DND-41 (cell line): ENCODE measurements around the gene GADD45A.

Experiments used
- ATAC-seq: fragments of 200-7000 bp; cut with Tn5 transposase; 3 replicates; pipeline ENCODE4 v1.9.1; 2021; ENCODE audit warnings: low read depth; ENCODE audit not compliant: insufficient read depth
- DNase-seq: peaks from one replicate; pipeline ENCODE4 v3.0.0-alpha.2; 2020
- H2AFZ ChIP-seq: 2 replicates; pipeline ENCODE4 v1.6.0; 2012; ENCODE audit warnings: low read depth, low read length
- H3K27ac ChIP-seq: 2 replicates; pipeline ENCODE4 v1.5.1; 2012; ENCODE audit warnings: low read length, inconsistent platforms
- H3K27me3 ChIP-seq: fragments of 200-600 bp; sonication (generic); 2 replicates; pipeline ENCODE4 v1.6.0; 2012; ENCODE audit warnings: low read length, mild to moderate bottlenecking, inconsistent platforms; ENCODE audit not compliant: insufficient read depth, poor library complexity
- H3K36me3 ChIP-seq: 2 replicates; pipeline ENCODE4 v1.5.1; 2012; ENCODE audit warnings: low read length, inconsistent platforms; ENCODE audit not compliant: insufficient read depth
- H3K4me1 ChIP-seq: 2 replicates; pipeline ENCODE4 v1.5.1; 2012; ENCODE audit warnings: mild to moderate bottlenecking, low read length; ENCODE audit not compliant: insufficient read depth
- H3K4me2 ChIP-seq: 2 replicates; pipeline ENCODE4 v1.6.0; 2012; ENCODE audit warnings: mild to moderate bottlenecking, moderate library complexity, low read length, inconsistent platforms; ENCODE audit not compliant: insufficient read depth
- H3K4me3 ChIP-seq, 2 experiments: fragments of 200-600 bp in 1 of 2; shearing (Covaris generic) in 1 of 2; 2 replicates each; pipeline ENCODE4 v1.5.1; 2012 to 2016; ENCODE audit warnings: inconsistent platforms in 2 of 2, low read length in 2 of 2, mild to moderate bottlenecking in 2 of 2, low read depth in 1 of 2, moderate library complexity in 1 of 2
- H3K79me2 ChIP-seq: 2 replicates; pipeline ENCODE4 v1.6.0; 2012; ENCODE audit warnings: low read length, inconsistent platforms; ENCODE audit not compliant: insufficient read depth
- H3K9ac ChIP-seq: 2 replicates; pipeline ENCODE4 v1.6.0; 2012; ENCODE audit warnings: low read depth, mild to moderate bottlenecking, inconsistent platforms, low read length, moderate library complexity
- H3K9me3 ChIP-seq: 2 replicates; pipeline ENCODE4 v1.5.1; 2012; ENCODE audit warnings: low read length, moderate library complexity, mild to moderate bottlenecking, inconsistent platforms; ENCODE audit not compliant: insufficient read depth, severe bottlenecking
- H4K20me1 ChIP-seq: 2 replicates; pipeline ENCODE4 v1.6.0; 2012; ENCODE audit warnings: low read length; ENCODE audit not compliant: insufficient read depth
- CTCF ChIP-seq: IDR thresholded peaks from 2 replicates; pipeline ENCODE4 v1.5.1; 2012; ENCODE audit warnings: borderline replicate concordance, low read length, moderate library complexity, mild to moderate bottlenecking; ENCODE audit not compliant: poor library complexity, severe bottlenecking; ENCODE audit errors: extremely low read depth
- EZH2 ChIP-seq: IDR thresholded peaks from 3 replicates; pipeline ENCODE4 v1.6.1; 2012; ENCODE audit warnings: borderline replicate concordance, low read depth, mild to moderate bottlenecking, moderate library complexity, low read length, inconsistent platforms; ENCODE audit not compliant: severe bottlenecking

Gene GADD45A

DNA sequence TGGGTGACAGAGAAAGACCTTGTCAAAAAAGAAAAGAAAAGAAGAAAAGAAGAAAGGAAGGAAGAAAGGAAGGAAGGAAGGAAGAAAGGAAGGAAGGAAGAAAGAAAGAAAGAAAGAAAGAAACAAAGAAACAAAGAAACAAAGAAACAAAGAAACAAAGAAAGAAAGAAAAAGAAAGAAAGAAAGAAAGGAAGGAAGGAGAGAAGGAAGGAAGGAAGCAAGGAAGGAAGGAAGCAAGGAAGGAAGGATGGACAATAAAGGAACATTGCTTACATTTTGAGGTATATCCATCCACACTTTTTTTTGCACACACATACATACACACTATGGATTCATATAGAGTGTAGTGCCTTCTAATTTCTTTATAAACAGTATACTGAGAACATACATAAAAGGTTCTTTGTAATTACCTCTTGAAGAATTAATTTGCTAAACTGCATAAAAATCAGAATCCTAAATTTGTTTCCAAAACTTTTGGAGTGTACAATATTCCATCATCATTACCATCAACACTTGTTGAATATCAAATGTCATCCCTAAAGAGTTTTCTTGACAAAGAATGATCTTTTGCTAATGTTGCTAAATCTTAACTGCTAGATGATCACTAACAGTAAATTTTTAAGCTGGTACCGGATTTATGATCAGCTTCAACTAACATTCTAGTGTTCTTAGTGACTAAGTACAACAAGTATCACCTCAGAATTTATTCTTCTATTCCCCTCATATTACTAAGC is 11.4 kb upstream of the GADD45A start:
- Histone ChIP-seq H3K79me2 (no peaks in the 10 kb centered on the region), H3K9ac (no peak overlapping the region), H4K20me1 (no peaks in the 10 kb centered on the region), H3K36me3 (no peaks in the 10 kb centered on the region), H3K4me1 (peaks cover 31% of the 10 kb centered on the region), H3K4me2 (peak overlapping the region; percentile 58), H3K27me3 (peaks cover 16% of the 10 kb centered on the region), H3K9me3 (no peaks in the 10 kb centered on the region), H3K4me3 (no peak overlapping the region), H3K27ac (no peak overlapping the region), H2AFZ (no peak overlapping the region)
- DNase-seq (no peak), ATAC-seq (no peak)
- no peak for TF ChIP-seq EZH2
- TF ChIP-seq CTCF: no peak

DNA sequence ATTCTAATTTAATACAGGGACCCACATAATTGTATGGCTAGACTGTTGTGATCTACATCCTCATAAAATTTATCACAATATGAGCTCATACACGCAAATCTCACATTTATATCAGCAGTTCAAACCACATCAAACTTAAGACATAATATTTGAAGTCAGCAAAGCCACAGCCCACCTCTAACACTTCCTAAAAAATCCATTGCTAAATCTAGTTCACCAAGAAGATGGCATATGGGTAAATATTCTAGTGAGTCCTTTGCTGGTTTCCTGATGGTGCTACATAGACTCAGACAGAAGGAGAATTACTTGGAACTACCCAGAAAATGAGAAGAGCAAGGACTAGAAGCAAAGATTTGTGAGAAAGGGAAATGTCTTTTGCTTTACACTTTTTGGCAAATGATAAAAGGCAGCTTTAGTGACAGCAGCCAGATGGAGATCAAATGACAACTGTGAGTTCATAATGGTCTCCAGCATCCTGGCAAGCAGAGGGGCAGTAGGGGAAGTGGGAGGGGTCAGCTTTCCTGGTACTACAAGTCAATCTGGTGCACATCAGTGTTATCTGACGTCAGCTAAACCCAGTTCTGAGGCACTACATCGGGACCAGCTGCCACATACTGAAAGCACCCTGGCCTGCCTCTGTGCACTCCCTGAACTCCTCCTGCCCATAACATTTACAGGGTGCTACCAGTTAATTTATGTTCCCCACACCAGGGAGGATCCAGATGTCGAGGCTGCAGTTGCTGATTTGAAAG is 10.6 kb upstream of the GADD45A start:
- peak overlapping the region; percentile 58 for H3K27ac ChIP-seq
- DNase-seq (peak; percentile 78), ATAC-seq (peak; percentile 87)
- H3K36me3 ChIP-seq: no peaks in the 10 kb centered on the region
- peaks cover 16% of the 10 kb centered on the region for H3K27me3 ChIP-seq
- peak overlapping the region; percentile 51 for H2AFZ ChIP-seq
- peaks cover 31% of the 10 kb centered on the region for H3K4me1 ChIP-seq
- no peaks in the 10 kb centered on the region for H3K9me3 ChIP-seq
- TF ChIP-seq CTCF (no peak), EZH2 (no peak)
- H3K79me2 ChIP-seq: no peaks in the 10 kb centered on the region
- peak overlapping the region; percentile 11; the same call in 1 of the 2 replicates for H3K9ac ChIP-seq
- H3K4me3 ChIP-seq: peak overlapping the region in 1 of 2 experiments; percentile 31; a peak in 2 of 4 replicates
- peak overlapping the region; percentile 58 for H3K4me2 ChIP-seq
- H4K20me1 ChIP-seq: no peaks in the 10 kb centered on the region

DNA sequence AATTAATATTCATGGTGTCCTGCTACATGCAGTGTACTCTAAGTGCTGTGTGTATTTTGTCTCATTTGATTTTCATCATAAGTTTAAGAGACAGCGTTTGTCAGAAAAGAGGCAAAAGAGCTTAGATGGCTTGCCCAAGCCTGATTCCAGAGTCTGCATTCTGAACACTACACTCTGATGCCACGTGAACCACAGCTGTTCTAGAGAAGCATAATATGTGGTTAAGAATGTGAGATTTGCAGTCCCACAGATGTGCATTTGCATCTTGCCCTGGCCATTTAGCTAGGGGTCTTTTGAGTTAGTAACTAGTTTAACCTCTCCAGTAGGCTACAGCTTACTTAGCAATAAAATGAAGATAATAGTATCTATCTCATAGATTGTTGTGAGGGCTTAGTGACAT is 9.2 kb upstream of the GADD45A start:
- Histone ChIP-seq H3K4me3 (no peak overlapping the region), H2AFZ (no peak overlapping the region), H3K27ac (no peak overlapping the region), H3K9me3 (no peaks in the 10 kb centered on the region), H3K27me3 (peaks cover 7% of the 10 kb centered on the region), H3K4me2 (no peak overlapping the region), H3K4me1 (peaks cover 31% of the 10 kb centered on the region), H4K20me1 (no peaks in the 10 kb centered on the region), H3K36me3 (no peaks in the 10 kb centered on the region), H3K79me2 (no peaks in the 10 kb centered on the region), H3K9ac (no peak overlapping the region)
- TF ChIP-seq CTCF (no peak), EZH2 (no peak)
- ATAC-seq: peak; percentile 63
- DNase-seq: peak; percentile 40
